Chondrocyte (in vitro differentiated cells): ENCODE measurements around the gene SULT6B1. TPM values are rescaled to one million over a fixed set of nuclear protein-coding genes. Genes with fewer than 3 reads are reported as not detected.
"Not testable (repeated sequence)": the region's sequence is repeated elsewhere in the genome, so short reads cannot be mapped to it uniquely, and the experiment has no call there.

Source experiments
- DNase-seq: peaks from one replicate; pipeline ENCODE4 v3.0.0; 2021; ENCODE audit warnings: mixed read lengths, low spot score
- H3K27ac Mint-ChIP-seq: one replicate; pipeline ENCODE4 v1.8.0; 2021; ENCODE audit warnings: mild to moderate bottlenecking, moderate library complexity, mixed read lengths; ENCODE audit not compliant: unreplicated experiment
- H3K27me3 Mint-ChIP-seq: 2 replicates; pipeline ENCODE4 v1.8.0; 2021; ENCODE audit warnings: low read depth, mixed read lengths
- H3K36me3 Mint-ChIP-seq: 2 replicates; pipeline ENCODE4 v1.8.0; 2021; ENCODE audit warnings: low read depth, mixed read lengths
- H3K4me1 Mint-ChIP-seq: 2 replicates; pipeline ENCODE4 v1.8.0; 2021; ENCODE audit warnings: low read depth, mild to moderate bottlenecking, mixed read lengths
- H3K4me3 Mint-ChIP-seq: one replicate; pipeline ENCODE4 v1.8.0; 2021; ENCODE audit warnings: mild to moderate bottlenecking, moderate library complexity, mixed read lengths; ENCODE audit not compliant: unreplicated experiment
- H3K9me3 Mint-ChIP-seq: 2 replicates; pipeline ENCODE4 v1.8.0; 2021; ENCODE audit warnings: low read depth, mixed read lengths
- CTCF ChIP-seq: fragments of 200-600 bp; sonication (generic); IDR thresholded peaks from 2 replicates; pipeline ENCODE4 v1.5.0; 2021; ENCODE audit warnings: antibody characterized with exemption, mild to moderate bottlenecking, moderate library complexity
- total RNA-seq: library from RNA; stranded (reverse); gene quantifications from 3 replicates; pipeline ENCODE4 v1.2.1, GENCODE V29; 2021

SULT6B1 gene
- total RNA-seq, 1 donor from 2014 or later, result not detected

GRCh38 chr2:37228788-37229187 is 40.3 kb upstream of the SULT6B1 start:
- Mint-ChIP-seq H3K27me3 (no peaks in the 10 kb centered on the region), H3K4me1 (peaks cover 12% of the 10 kb centered on the region), H3K9me3 (no peaks in the 10 kb centered on the region), H3K36me3 (peaks cover 4% of the 10 kb centered on the region), H3K27ac (no peak overlapping the region), H3K4me3 (no peak overlapping the region)
- no peak for DNase-seq
- no peak for TF ChIP-seq CTCF

GRCh38 chr2:37226863-37227262 is 38.4 kb upstream of the SULT6B1 start:
- Mint-ChIP-seq H3K4me1 (peaks cover 12% of the 10 kb centered on the region), H3K27ac (no peak overlapping the region), H3K4me3 (no peak overlapping the region), H3K9me3 (no peaks in the 10 kb centered on the region), H3K27me3 (no peaks in the 10 kb centered on the region), H3K36me3 (peaks cover 11% of the 10 kb centered on the region)
- DNase-seq, result no peak
- no peak for TF ChIP-seq CTCF

- H3K27ac Mint-ChIP-seq, H3K4me3 Mint-ChIP-seq, H3K9me3 Mint-ChIP-seq, H3K27me3 Mint-ChIP-seq, DNase-seq: not testable (repeated sequence)
- Mint-ChIP-seq H3K36me3 (peaks cover 18% of the 10 kb centered on the region), H3K4me1 (peaks cover 12% of the 10 kb centered on the region)
Measured at GRCh38 chr2:37225129-37225528, 36.7 kb upstream of the SULT6B1 start.

GRCh38 chr2:37224063-37224462 is 35.6 kb upstream of the SULT6B1 start:
- no peaks in the 10 kb centered on the region for H3K9me3 Mint-ChIP-seq
- no peak for DNase-seq
- peaks cover 7% of the 10 kb centered on the region for H3K4me1 Mint-ChIP-seq
- no peak overlapping the region for H3K4me3 Mint-ChIP-seq
- no peaks in the 10 kb centered on the region for H3K27me3 Mint-ChIP-seq
- no peak for TF ChIP-seq CTCF
- H3K27ac Mint-ChIP-seq, result no peak overlapping the region
- H3K36me3 Mint-ChIP-seq, result peaks cover 18% of the 10 kb centered on the region

- H3K27ac Mint-ChIP-seq, result no peak overlapping the region
- H3K4me3 Mint-ChIP-seq, result no peak overlapping the region
- H3K36me3 Mint-ChIP-seq, result peaks cover 19% of the 10 kb centered on the region
- H3K27me3 Mint-ChIP-seq, result no peaks in the 10 kb centered on the region
- no peak for TF ChIP-seq CTCF
- H3K4me1 Mint-ChIP-seq, result peaks cover 7% of the 10 kb centered on the region
- DNase-seq, result no peak
- no peaks in the 10 kb centered on the region for H3K9me3 Mint-ChIP-seq
Measured at GRCh38 chr2:37223131-37223530, 34.7 kb upstream of the SULT6B1 start.

- H3K9me3 Mint-ChIP-seq, result no peaks in the 10 kb centered on the region
- H3K27me3 Mint-ChIP-seq, result no peaks in the 10 kb centered on the region
- H3K27ac Mint-ChIP-seq, result no peak overlapping the region
- no peak overlapping the region for H3K4me3 Mint-ChIP-seq
- H3K4me1 Mint-ChIP-seq, result peaks cover 4% of the 10 kb centered on the region
- H3K36me3 Mint-ChIP-seq, result peaks cover 22% of the 10 kb centered on the region
- no peak for DNase-seq
- TF ChIP-seq CTCF, result no peak
Measured at GRCh38 chr2:37219046-37219445, 30.6 kb upstream of the SULT6B1 start.
